H9 (cell line): ENCODE data around the gene CACFD1. TPM values are rescaled to one million over a fixed set of nuclear protein-coding genes. Genes with fewer than 3 reads are reported as not detected.

ENCODE experiments used
- DNase-seq: peaks from one replicate; pipeline ENCODE4 v3.0.0-alpha.2; 2017
- H2AFZ ChIP-seq: one replicate; pipeline ENCODE4 v1.6.1; 2013; ENCODE audit warnings: mild to moderate bottlenecking, low read length, control low read depth, moderate library complexity
- H2AK5ac ChIP-seq: 2 replicates; pipeline ENCODE4 v1.6.1; 2013; ENCODE audit warnings: low read length, control low read depth, mixed read lengths; ENCODE audit not compliant: insufficient read length
- H2BK120ac ChIP-seq: one replicate; pipeline ENCODE4 v1.6.1; 2013; ENCODE audit warnings: low read depth, mild to moderate bottlenecking, low read length, control low read depth, inconsistent platforms; ENCODE audit not compliant: poor library complexity, severe bottlenecking
- H2BK12ac ChIP-seq: 2 replicates; pipeline ENCODE4 v1.6.1; 2013; ENCODE audit warnings: low read length, control low read depth, mixed read lengths, low read depth; ENCODE audit not compliant: insufficient read length
- H2BK15ac ChIP-seq: 2 replicates; pipeline ENCODE4 v1.6.1; 2013; ENCODE audit warnings: low read depth, low read length, control low read depth
- H2BK20ac ChIP-seq: one replicate; pipeline ENCODE4 v1.6.1; 2013; ENCODE audit warnings: low read depth, mild to moderate bottlenecking, low read length, control low read depth, inconsistent platforms; ENCODE audit not compliant: poor library complexity, severe bottlenecking
- H2BK5ac ChIP-seq: 2 replicates; pipeline ENCODE4 v1.6.1; 2013; ENCODE audit warnings: low read length, control low read depth, mixed read lengths; ENCODE audit not compliant: insufficient read length
- H3K14ac ChIP-seq: 2 replicates; pipeline ENCODE4 v1.6.1; 2013; ENCODE audit warnings: low read length, control low read depth; ENCODE audit not compliant: insufficient read depth
- H3K18ac ChIP-seq: 2 replicates; pipeline ENCODE4 v1.6.1; 2013; ENCODE audit warnings: low read depth, mild to moderate bottlenecking, mixed read lengths, low read length, control low read depth; ENCODE audit not compliant: insufficient read length
- H3K23ac ChIP-seq: 2 replicates; pipeline ENCODE4 v1.6.1; 2013; ENCODE audit warnings: low read length, control low read depth, mixed read lengths, low read depth; ENCODE audit not compliant: insufficient read length
- H3K23me2 ChIP-seq: 2 replicates; pipeline ENCODE4 v1.6.1; 2013; ENCODE audit warnings: low read depth, mild to moderate bottlenecking, mixed read lengths, low read length, control low read depth; ENCODE audit not compliant: insufficient read length, poor library complexity, severe bottlenecking
- H3K27ac ChIP-seq: 2 replicates; pipeline ENCODE4 v1.5.1; 2013; ENCODE audit warnings: low read length, control low read depth, mixed read lengths, low read depth; ENCODE audit not compliant: insufficient read length
- H3K27me3 ChIP-seq: 2 replicates; pipeline ENCODE4 v1.6.1; 2013; ENCODE audit warnings: low read length, control low read depth, inconsistent platforms; ENCODE audit not compliant: insufficient read depth
- H3K4ac ChIP-seq: 2 replicates; pipeline ENCODE4 v1.6.1; 2013; ENCODE audit warnings: low read depth, mild to moderate bottlenecking, control low read depth, inconsistent platforms, low read length, moderate library complexity
- H3K4me1 ChIP-seq: 2 replicates; pipeline ENCODE4 v1.6.1; 2013; ENCODE audit warnings: low read length, control low read depth, inconsistent platforms; ENCODE audit not compliant: insufficient read depth
- H3K4me2 ChIP-seq: 2 replicates; pipeline ENCODE4 v1.6.1; 2013; ENCODE audit warnings: low read length, control low read depth, mixed read lengths; ENCODE audit not compliant: insufficient read length, insufficient read depth
- H3K56ac ChIP-seq: 2 replicates; pipeline ENCODE4 v1.6.1; 2013; ENCODE audit warnings: low read depth, mild to moderate bottlenecking, mixed read lengths, low read length, control low read depth; ENCODE audit not compliant: insufficient read length
- H3K79me1 ChIP-seq: 2 replicates; pipeline ENCODE4 v1.6.1; 2013; ENCODE audit warnings: low read depth, mild to moderate bottlenecking, moderate library complexity, low read length, control low read depth, inconsistent platforms; ENCODE audit not compliant: insufficient read depth, poor library complexity, severe bottlenecking
- H3K79me2 ChIP-seq: 2 replicates; pipeline ENCODE4 v1.6.1; 2013; ENCODE audit warnings: low read length, control low read depth, inconsistent platforms; ENCODE audit not compliant: insufficient read depth
- H3K9ac ChIP-seq: 2 replicates; pipeline ENCODE4 v1.6.1; 2013; ENCODE audit warnings: low read length, control low read depth, mixed read lengths; ENCODE audit not compliant: insufficient read length; ENCODE audit errors: extremely low read depth
- H3K9me3 ChIP-seq: one replicate; pipeline ENCODE4 v1.6.1; 2013; ENCODE audit warnings: low read depth, low read length, inconsistent platforms; ENCODE audit not compliant: control insufficient read depth
- H3T11ph ChIP-seq: one replicate; pipeline ENCODE4 v1.6.1; 2013; ENCODE audit warnings: mild to moderate bottlenecking, low read length, control low read depth, inconsistent platforms
- H4K20me1 ChIP-seq: one replicate; pipeline ENCODE4 v1.6.1; 2013; ENCODE audit not compliant: control insufficient read depth, insufficient read length, insufficient read depth
- H4K5ac ChIP-seq: 2 replicates; pipeline ENCODE4 v1.6.1; 2013; ENCODE audit warnings: low read depth, mild to moderate bottlenecking, mixed read lengths, low read length, control low read depth; ENCODE audit not compliant: insufficient read length
- H4K8ac ChIP-seq: replicated peaks from 2 replicates; pipeline ENCODE4 v1.6.1; 2013; ENCODE audit warnings: low read length, control low read depth, mixed read lengths, low read depth; ENCODE audit not compliant: insufficient read length
- H4K91ac ChIP-seq: 2 replicates; pipeline ENCODE4 v1.6.1; 2013; ENCODE audit warnings: low read depth, mild to moderate bottlenecking, moderate library complexity, mixed read lengths, low read length, control low read depth; ENCODE audit not compliant: insufficient read length
- H3K27ac Mint-ChIP-seq, 3 experiments: 2 replicates in 2 of 3; 3 replicates in 1 of 3; pipeline ENCODE4 v1.8.0; 2020 to 2021; ENCODE audit warnings: mixed read lengths in 3 of 3, mild to moderate bottlenecking in 1 of 3, moderate library complexity in 1 of 3
- H3K27me3 Mint-ChIP-seq: 2 replicates; pipeline ENCODE4 v1.8.0; 2021; ENCODE audit warnings: low read depth, mild to moderate bottlenecking, moderate library complexity, mixed read lengths
- H3K36me3 Mint-ChIP-seq, 3 experiments: 2 replicates in 2 of 3; 3 replicates in 1 of 3; pipeline ENCODE4 v1.8.0; 2020 to 2021; ENCODE audit warnings: low read depth in 3 of 3, mixed read lengths in 3 of 3; ENCODE audit not compliant: insufficient read depth in 1 of 3
- H3K4me1 Mint-ChIP-seq, 2 experiments: 2 replicates each; pipeline ENCODE4 v1.8.0; 2020; ENCODE audit warnings: mixed read lengths in 2 of 2
- H3K4me3 Mint-ChIP-seq, 2 experiments: 2 replicates in 1 of 2; 3 replicates in 1 of 2; pipeline ENCODE4 v1.8.0; 2020 to 2021; ENCODE audit warnings: mild to moderate bottlenecking in 2 of 2, mixed read lengths in 2 of 2, moderate library complexity in 1 of 2
- H3K9me3 Mint-ChIP-seq, 2 experiments: 2 replicates in 1 of 2; 3 replicates in 1 of 2; pipeline ENCODE4 v1.8.0; 2020; ENCODE audit warnings: mild to moderate bottlenecking in 2 of 2, mixed read lengths in 2 of 2, moderate library complexity in 1 of 2
- CTCF ChIP-seq: fragments of 200-600 bp; sonication (generic); conservative IDR thresholded peaks from 3 replicates; pipeline ENCODE4 v1.8.0; 2021; ENCODE audit warnings: antibody characterized with exemption, mild to moderate bottlenecking
- WGBS: extraction: QIAGEN DNeasy Blood & Tissue Kit; methylation state at CpG from one replicate; pipeline ENCODE4 v1.1.7; 2013; ENCODE audit warnings: missing lambda C conversion rate, low lambda C conversion rate, mixed read lengths; ENCODE audit not compliant: insufficient read length; ENCODE audit errors: extremely low coverage; 5-methylcytosine and 5-hydroxymethylcytosine counted together
- total RNA-seq: library from RNA; stranded (reverse); gene quantifications from 2 replicates; pipeline ENCODE4 v1.2.1, GENCODE V29; 2021

Gene CACFD1
- total RNA-seq, 1 experiment from 2014 or later, result 20.0 TPM

GRCh38 chr9:133519693-133520092, 59.9 kb downstream of the CACFD1 start:
- Histone ChIP-seq H3K27me3 (no peaks in the 10 kb centered on the region), H3K79me1 (no peaks in the 10 kb centered on the region), H3K9ac (no peak overlapping the region), H3K4me1 (no peaks in the 10 kb centered on the region), H4K20me1 (no peaks in the 10 kb centered on the region), H3K79me2 (no peaks in the 10 kb centered on the region), H3K14ac (no peak overlapping the region), H2BK5ac (no peak overlapping the region), H3K27ac (no peak overlapping the region), H3T11ph (no peak overlapping the region), H2BK120ac (no peak overlapping the region), H3K4ac (no peak overlapping the region), H3K23ac (no peak overlapping the region), H4K8ac (no peak overlapping the region), H2AFZ (no peak overlapping the region), H2BK12ac (no peak overlapping the region), H4K5ac (no peak overlapping the region), H3K4me2 (no peak overlapping the region), H2BK20ac (no peak overlapping the region), H2BK15ac (no peak overlapping the region), H4K91ac (no peak overlapping the region), H3K9me3 (no peaks in the 10 kb centered on the region), H3K23me2 (no peaks in the 10 kb centered on the region), H3K56ac (no peak overlapping the region), H2AK5ac (no peak overlapping the region), H3K18ac (no peak overlapping the region)
- H3K27me3 Mint-ChIP-seq, result peaks cover 11% of the 10 kb centered on the region
- no CpG with 5 or more reads among the region's 7 CpGs for WGBS
- no peak for TF ChIP-seq CTCF
- H3K36me3 Mint-ChIP-seq, result no peaks in the 10 kb centered on the region
- no peaks in the 10 kb centered on the region for H3K9me3 Mint-ChIP-seq
- no peak for DNase-seq
- no peak overlapping the region for H3K4me3 Mint-ChIP-seq
- H3K4me1 Mint-ChIP-seq, result 0 out of 4 replicates have a peak, but pooled peaks cover 0 to 3% of the 10 kb centered on the region in 2 experiments
- no peak overlapping the region for H3K27ac Mint-ChIP-seq
